Caco-2 (cell line): ENCODE measurements around the gene DGKG. TPM values are rescaled to one million over a fixed set of nuclear protein-coding genes. Genes with fewer than 3 reads are reported as not detected.
A peak's percentile ranks its signal among the peaks of the same experiment; 100 is the strongest.

Experiments used
- BruUV-seq: library from RNA; stranded (reverse); fragments of 400-500 nt; replicated peaks from 2 replicates; lab custom pipeline; 2021; lab: Mats Ljungman, UMichigan
- CTCF ChIA-PET: fragments of 300-600 bp; sonication (Branson Sonifier 250); formaldehyde crosslinking; loops from one replicate; lab custom pipeline; 2022; ENCODE audit warnings: antibody characterized with exemption; lab: Charles Lee
- POLR2A ChIA-PET: fragments of 300-600 bp; sonication (Branson Sonifier 250); formaldehyde crosslinking; loops from one replicate; lab custom pipeline; 2022; ENCODE audit warnings: antibody characterized with exemption; lab: Charles Lee
- DNase-seq, 2 experiments: peaks; one replicate each; pipeline versions ENCODE4 v3.0.0 to v3.0.0-alpha.2; 2020 to 2022
- H3K27me3 ChIP-seq: replicated peaks from 2 replicates; pipeline ENCODE4 v1.6.0; 2011; ENCODE audit warnings: low read length; ENCODE audit not compliant: control insufficient read depth, insufficient read depth
- H3K36me3 ChIP-seq: 2 replicates; pipeline ENCODE4 v1.5.1; 2011; ENCODE audit warnings: low read length; ENCODE audit not compliant: control insufficient read depth, insufficient read depth
- H3K4me1 ChIP-seq: fragments of 250-450 bp; sonication (Bioruptor Pico); 2 replicates; pipeline ENCODE4 v1.5.1; 2020; ENCODE audit warnings: mild to moderate bottlenecking
- H3K4me3 ChIP-seq: 2 replicates; pipeline ENCODE4 v1.5.1; 2011; ENCODE audit warnings: low read depth, mild to moderate bottlenecking, control low read depth, low read length
- H3K9me3 ChIP-seq: fragments of 250-450 bp; sonication (Bioruptor Pico); 2 replicates; pipeline ENCODE4 v1.5.1; 2020; ENCODE audit warnings: mild to moderate bottlenecking, moderate library complexity
- H3K27ac Mint-ChIP-seq: one replicate; pipeline ENCODE4 v1.8.0; 2022; ENCODE audit warnings: mixed read lengths; ENCODE audit not compliant: unreplicated experiment
- H3K27me3 Mint-ChIP-seq: one replicate; pipeline ENCODE4 v1.8.0; 2022; ENCODE audit warnings: mixed read lengths; ENCODE audit not compliant: insufficient read depth, unreplicated experiment
- H3K36me3 Mint-ChIP-seq: one replicate; pipeline ENCODE4 v1.8.0; 2022; ENCODE audit warnings: mild to moderate bottlenecking, mixed read lengths; ENCODE audit not compliant: insufficient read depth, unreplicated experiment
- H3K4me1 Mint-ChIP-seq: one replicate; pipeline ENCODE4 v1.8.0; 2022; ENCODE audit warnings: low read depth, mixed read lengths; ENCODE audit not compliant: unreplicated experiment
- H3K4me3 Mint-ChIP-seq: one replicate; pipeline ENCODE4 v1.8.0; 2022; ENCODE audit warnings: mild to moderate bottlenecking, moderate library complexity, mixed read lengths; ENCODE audit not compliant: unreplicated experiment
- H3K9me3 Mint-ChIP-seq: one replicate; pipeline ENCODE4 v1.8.0; 2022; ENCODE audit warnings: mixed read lengths; ENCODE audit not compliant: unreplicated experiment
- intact Hi-C: fragments of 100-400 bp; cut with micrococcal nuclease; formaldehyde crosslinking; loops from one replicate; pipeline ENCODE4 v1.10.0; 2022; ENCODE audit not compliant: unreplicated experiment
- total RNA-seq: library from RNA; stranded (reverse); gene quantifications from 2 replicates; pipeline ENCODE4 v1.2.3, GENCODE V29; 2022
- TF ChIP-seq, protein P1 (sequence below), 2 experiments: fragments of 200-600 bp in 1 of 2; IDR thresholded peaks; 1 replicate in 1 of 2; 2 replicates in 1 of 2; pipeline versions ENCODE4 v1.5.1 to v1.8.0; 2011 to 2022; ENCODE audit warnings: antibody characterized with exemption in 1 of 2, control low read depth in 1 of 2, inconsistent platforms in 1 of 2, low read depth in 1 of 2, low read length in 1 of 2, mild to moderate bottlenecking in 1 of 2, moderate library complexity in 1 of 2; ENCODE audit not compliant: insufficient read depth in 1 of 2, severe bottlenecking in 1 of 2, unreplicated experiment in 1 of 2

DGKG gene
- total RNA-seq, 1 experiment from 2014 or later, result 0.32 TPM

GRCh38 chr3:186187401-186188275 lies 174.4 kb downstream of the DGKG start:
- BruUV-seq, result no TSS peak
- intact Hi-C loops, result no loop called here
- no peaks in the 10 kb centered on the region for H3K36me3 ChIP-seq
- peaks cover 19% of the 10 kb centered on the region for H3K4me1 Mint-ChIP-seq
- no peaks in the 10 kb centered on the region for H3K9me3 ChIP-seq
- no peaks in the 10 kb centered on the region for H3K36me3 Mint-ChIP-seq
- ChIA-PET CTCF (no interaction called here), POLR2A (no interaction called here)
- peaks cover 12% of the 10 kb centered on the region for H3K4me1 ChIP-seq
- TF ChIP-seq, protein P1, sequence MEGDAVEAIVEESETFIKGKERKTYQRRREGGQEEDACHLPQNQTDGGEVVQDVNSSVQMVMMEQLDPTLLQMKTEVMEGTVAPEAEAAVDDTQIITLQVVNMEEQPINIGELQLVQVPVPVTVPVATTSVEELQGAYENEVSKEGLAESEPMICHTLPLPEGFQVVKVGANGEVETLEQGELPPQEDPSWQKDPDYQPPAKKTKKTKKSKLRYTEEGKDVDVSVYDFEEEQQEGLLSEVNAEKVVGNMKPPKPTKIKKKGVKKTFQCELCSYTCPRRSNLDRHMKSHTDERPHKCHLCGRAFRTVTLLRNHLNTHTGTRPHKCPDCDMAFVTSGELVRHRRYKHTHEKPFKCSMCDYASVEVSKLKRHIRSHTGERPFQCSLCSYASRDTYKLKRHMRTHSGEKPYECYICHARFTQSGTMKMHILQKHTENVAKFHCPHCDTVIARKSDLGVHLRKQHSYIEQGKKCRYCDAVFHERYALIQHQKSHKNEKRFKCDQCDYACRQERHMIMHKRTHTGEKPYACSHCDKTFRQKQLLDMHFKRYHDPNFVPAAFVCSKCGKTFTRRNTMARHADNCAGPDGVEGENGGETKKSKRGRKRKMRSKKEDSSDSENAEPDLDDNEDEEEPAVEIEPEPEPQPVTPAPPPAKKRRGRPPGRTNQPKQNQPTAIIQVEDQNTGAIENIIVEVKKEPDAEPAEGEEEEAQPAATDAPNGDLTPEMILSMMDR (IDR thresholded peaks at IDR 0.05; ENCODE audit: insufficient read depth in 1 of 2, low read depth in 1 of 2, low read length in 1 of 2, severe bottlenecking in 1 of 2, unreplicated experiment in 1 of 2), result no peak
- no peak for DNase-seq
- no peak overlapping the region for H3K4me3 ChIP-seq
- peak overlapping the region; percentile 8 for H3K27ac Mint-ChIP-seq
- H3K27me3 ChIP-seq, result no peaks in the 10 kb centered on the region
- no peak overlapping the region for H3K4me3 Mint-ChIP-seq
- no peaks in the 10 kb centered on the region for H3K27me3 Mint-ChIP-seq
- no peaks in the 10 kb centered on the region for H3K9me3 Mint-ChIP-seq

GRCh38 chr3:186185194-186185787 lies 176.7 kb downstream of the DGKG start:
- no peaks in the 10 kb centered on the region for H3K9me3 ChIP-seq
- peaks cover 12% of the 10 kb centered on the region for H3K4me1 ChIP-seq
- POLR2A ChIA-PET, result no interaction called here
- CTCF ChIA-PET, result no interaction called here
- no peaks in the 10 kb centered on the region for H3K9me3 Mint-ChIP-seq
- no peak overlapping the region for H3K4me3 ChIP-seq
- intact Hi-C loops, result no loop called here
- peaks cover 13% of the 10 kb centered on the region for H3K4me1 Mint-ChIP-seq
- H3K27ac Mint-ChIP-seq, result no peak overlapping the region
- TF ChIP-seq, protein P1 (IDR thresholded peaks at IDR 0.05; ENCODE audit: insufficient read depth in 1 of 2, low read depth in 1 of 2, low read length in 1 of 2, severe bottlenecking in 1 of 2, unreplicated experiment in 1 of 2), result no peak
- DNase-seq, result no peak
- no peaks in the 10 kb centered on the region for H3K27me3 ChIP-seq
- no peaks in the 10 kb centered on the region for H3K36me3 Mint-ChIP-seq
- H3K4me3 Mint-ChIP-seq, result no peak overlapping the region
- no peaks in the 10 kb centered on the region for H3K27me3 Mint-ChIP-seq
- no TSS peak for BruUV-seq
- no peaks in the 10 kb centered on the region for H3K36me3 ChIP-seq

DNA sequence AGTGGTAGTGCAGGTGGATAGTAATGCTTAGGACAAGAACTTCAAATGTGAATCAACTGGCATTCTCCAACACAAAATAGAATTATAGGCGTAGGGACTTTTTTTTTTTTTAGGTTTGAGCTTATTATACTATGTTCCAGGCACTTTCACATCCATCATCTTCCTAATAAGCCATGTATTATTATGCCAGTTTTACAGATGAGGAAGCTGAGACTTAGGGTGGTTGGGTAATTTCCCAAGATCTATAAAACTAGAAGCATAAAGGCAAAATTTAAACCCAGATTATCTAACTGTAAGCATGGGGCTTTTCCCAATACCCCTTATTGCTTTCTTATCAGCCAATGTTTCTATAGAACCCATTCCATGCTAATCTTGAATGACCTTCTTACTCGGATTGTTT lies 178.0 kb downstream of the DGKG start:
- Histone ChIP-seq H3K4me1 (peaks cover under 1% of the 10 kb centered on the region), H3K4me3 (no peak overlapping the region), H3K36me3 (no peaks in the 10 kb centered on the region), H3K27me3 (no peaks in the 10 kb centered on the region), H3K9me3 (no peaks in the 10 kb centered on the region)
- no peaks in the 10 kb centered on the region for H3K36me3 Mint-ChIP-seq
- H3K4me3 Mint-ChIP-seq, result no peak overlapping the region
- DNase-seq, result no peak
- intact Hi-C loops, result no loop called here
- peaks cover under 1% of the 10 kb centered on the region for H3K4me1 Mint-ChIP-seq
- TF ChIP-seq, protein P1 (IDR thresholded peaks at IDR 0.05; ENCODE audit: insufficient read depth in 1 of 2, low read depth in 1 of 2, low read length in 1 of 2, severe bottlenecking in 1 of 2, unreplicated experiment in 1 of 2), result no peak
- BruUV-seq, result no TSS peak
- H3K9me3 Mint-ChIP-seq, result no peaks in the 10 kb centered on the region
- no peaks in the 10 kb centered on the region for H3K27me3 Mint-ChIP-seq
- ChIA-PET CTCF (no interaction called here), POLR2A (no interaction called here)
- no peak overlapping the region for H3K27ac Mint-ChIP-seq
